Natural killer cell treated with Interleukin-12 subunit alpha and Interleukin-12 subunit beta and Interleukin-15 and Interleukin-18, amount 100 ng/mL, for 72 hours (primary cell): Measurements from ENCODE around the gene ZNF236. TPM values are rescaled to one million over a fixed set of nuclear protein-coding genes. Genes with fewer than 3 reads are reported as not detected.

ENCODE experiments used
- ATAC-seq, 2 donors: fragments of 150-1000 bp; cut with Tn5 transposase in 1 of 2; sonication (Bioruptor Pico), chemical (Tn5 transposase) in 1 of 2; 2 replicates each; pipeline ENCODE4 v1.10.0; 2021
- DNase-seq: peaks from one replicate; pipeline ENCODE4 v3.0.0; 2022; ENCODE audit warnings: low spot score
- H3K27ac Mint-ChIP-seq, 2 donors: 1 replicate in 1 of 2; 2 replicates in 1 of 2; pipeline ENCODE4 v1.8.0; 2022; ENCODE audit warnings: mixed read lengths in 2 of 2, mild to moderate bottlenecking in 1 of 2, moderate library complexity in 1 of 2
- H3K27me3 Mint-ChIP-seq, 2 donors: 1 replicate in 1 of 2; 2 replicates in 1 of 2; pipeline ENCODE4 v1.8.0; 2022; ENCODE audit warnings: mixed read lengths in 2 of 2
- H3K36me3 Mint-ChIP-seq: one replicate; pipeline ENCODE4 v1.8.0; 2022; ENCODE audit warnings: mixed read lengths
- H3K4me1 Mint-ChIP-seq, 2 donors: 1 replicate in 1 of 2; 2 replicates in 1 of 2; pipeline ENCODE4 v1.8.0; 2022; ENCODE audit warnings: low read depth in 2 of 2, mixed read lengths in 2 of 2, mild to moderate bottlenecking in 1 of 2
- H3K4me3 Mint-ChIP-seq: one replicate; pipeline ENCODE4 v1.8.0; 2022; ENCODE audit warnings: mixed read lengths
- H3K9me3 Mint-ChIP-seq: 2 replicates; pipeline ENCODE4 v1.8.0; 2022; ENCODE audit warnings: mixed read lengths
- total RNA-seq, 2 donors: library from RNA; stranded (reverse); gene quantifications; one replicate each; pipeline ENCODE4 v1.2.3, GENCODE V29; 2022

ZNF236 gene
- total RNA-seq, 2 donors from 2014 or later = 18.0 to 37.4 TPM

GRCh38 chr18:76886112-76886511, 63.8 kb downstream of the ZNF236 start:
- no peaks in the 10 kb centered on the region for H3K9me3 Mint-ChIP-seq
- DNase-seq = no peak
- no peaks in the 10 kb centered on the region for H3K27me3 Mint-ChIP-seq
- H3K27ac Mint-ChIP-seq = no peak overlapping the region
- no peak overlapping the region for H3K4me3 Mint-ChIP-seq
- no peak for ATAC-seq
- peaks cover 18% of the 10 kb centered on the region for H3K36me3 Mint-ChIP-seq
- H3K4me1 Mint-ChIP-seq = peaks cover 0 to 8% of the 10 kb centered on the region in 2 donors

- no peaks in the 10 kb centered on the region for H3K27me3 Mint-ChIP-seq
- no peak for ATAC-seq
These were observed 66.8 kb downstream of the ZNF236 start for GRCh38 chr18:76889091-76889699.

GRCh38 chr18:76892832-76893231, 70.5 kb downstream of the ZNF236 start:
- H3K36me3 Mint-ChIP-seq = peaks cover 16% of the 10 kb centered on the region
- H3K27me3 Mint-ChIP-seq = no peaks in the 10 kb centered on the region
- no peak for DNase-seq
- H3K9me3 Mint-ChIP-seq = no peaks in the 10 kb centered on the region
- no peak for ATAC-seq
- H3K4me3 Mint-ChIP-seq = no peak overlapping the region
- H3K4me1 Mint-ChIP-seq = peaks cover 0 to 2% of the 10 kb centered on the region in 2 donors
- no peak overlapping the region for H3K27ac Mint-ChIP-seq

More at GRCh38 chr18:76889091-76889699, 66.8 kb downstream of the ZNF236 start:
- DNase-seq = no peak
- Mint-ChIP-seq H3K27ac (no peak overlapping the region), H3K4me1 (peaks cover 0 to 8% of the 10 kb centered on the region in 2 donors), H3K36me3 (peaks cover 5% of the 10 kb centered on the region), H3K9me3 (no peaks in the 10 kb centered on the region), H3K4me3 (no peak overlapping the region)

GRCh38 chr18:76894566-76895346, 72.4 kb downstream of the ZNF236 start:
- Mint-ChIP-seq H3K9me3 (no peaks in the 10 kb centered on the region), H3K4me3 (no peak overlapping the region), H3K27me3 (no peaks in the 10 kb centered on the region), H3K4me1 (no peaks in the 10 kb centered on the region), H3K36me3 (peaks cover 21% of the 10 kb centered on the region), H3K27ac (no peak overlapping the region)
- ATAC-seq = no peak
- no peak for DNase-seq

DNA sequence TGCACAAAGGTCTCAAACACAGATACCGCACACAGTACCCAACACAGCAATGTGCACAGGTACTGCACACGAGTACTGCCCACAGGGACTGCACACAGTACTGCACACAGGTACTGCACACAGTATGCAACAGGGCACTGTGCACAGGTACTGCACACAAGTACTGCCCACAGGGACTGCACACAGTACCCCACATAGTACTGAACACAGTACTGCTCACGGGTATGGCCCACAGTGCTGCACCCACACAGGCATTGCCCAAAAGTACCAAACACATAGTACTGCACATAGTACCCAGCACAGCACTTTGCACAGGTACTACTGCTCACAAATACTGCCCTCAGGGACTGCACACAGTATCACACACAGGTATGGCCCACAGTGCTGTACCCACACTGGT, 73.1 kb downstream of the ZNF236 start:
- H3K36me3 Mint-ChIP-seq = peaks cover 21% of the 10 kb centered on the region
- no peaks in the 10 kb centered on the region for H3K27me3 Mint-ChIP-seq
- H3K9me3 Mint-ChIP-seq = no peaks in the 10 kb centered on the region
- no peak overlapping the region for H3K4me3 Mint-ChIP-seq
- no peaks in the 10 kb centered on the region for H3K4me1 Mint-ChIP-seq
- H3K27ac Mint-ChIP-seq = no peak overlapping the region
- DNase-seq = no peak
- no peak for ATAC-seq

- no peak for DNase-seq
- H3K4me3 Mint-ChIP-seq = no peak overlapping the region
- H3K36me3 Mint-ChIP-seq = peaks cover 21% of the 10 kb centered on the region
- H3K27ac Mint-ChIP-seq = no peak overlapping the region
- no peaks in the 10 kb centered on the region for H3K4me1 Mint-ChIP-seq
- ATAC-seq = peak; percentile 35 to 52
- H3K9me3 Mint-ChIP-seq = no peaks in the 10 kb centered on the region
- H3K27me3 Mint-ChIP-seq = no peaks in the 10 kb centered on the region
These were observed 74.3 kb downstream of the ZNF236 start for GRCh38 chr18:76896677-76897076.

DNA sequence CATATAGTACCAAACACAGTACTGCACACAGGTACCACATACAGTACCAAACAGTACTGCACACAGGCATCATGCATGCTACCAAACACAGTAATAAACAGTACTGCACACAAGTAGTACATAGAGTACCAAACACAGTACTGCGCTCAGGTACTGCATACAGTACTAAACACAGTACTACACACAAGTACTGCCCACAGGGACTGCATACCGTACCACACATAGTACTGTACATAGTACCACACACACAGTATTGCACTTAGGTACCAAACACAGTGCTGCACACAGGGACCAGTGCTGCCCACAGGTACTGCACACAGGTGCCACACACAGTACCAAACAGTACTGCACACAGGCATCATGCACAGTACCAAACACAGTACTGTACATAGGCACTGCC, 74.9 kb downstream of the ZNF236 start:
- no peak overlapping the region for H3K27ac Mint-ChIP-seq
- peaks cover 21% of the 10 kb centered on the region for H3K36me3 Mint-ChIP-seq
- ATAC-seq (peak; percentile 28 to 62), DNase-seq (no peak)
- no peaks in the 10 kb centered on the region for H3K4me1 Mint-ChIP-seq
- H3K9me3 Mint-ChIP-seq = no peaks in the 10 kb centered on the region
- H3K27me3 Mint-ChIP-seq = no peaks in the 10 kb centered on the region
- H3K4me3 Mint-ChIP-seq = no peak overlapping the region

GRCh38 chr18:76903386-76903785, 81.0 kb downstream of the ZNF236 start:
- no peak overlapping the region for H3K4me3 Mint-ChIP-seq
- no peaks in the 10 kb centered on the region for H3K9me3 Mint-ChIP-seq
- peaks cover 12% of the 10 kb centered on the region for H3K36me3 Mint-ChIP-seq
- peak overlapping the region in 1 of 2 donors; percentile 21 for H3K27ac Mint-ChIP-seq
- no peak for ATAC-seq
- no peak for DNase-seq
- H3K4me1 Mint-ChIP-seq = peaks cover 0 to 3% of the 10 kb centered on the region in 2 donors
- H3K27me3 Mint-ChIP-seq = no peaks in the 10 kb centered on the region

DNA sequence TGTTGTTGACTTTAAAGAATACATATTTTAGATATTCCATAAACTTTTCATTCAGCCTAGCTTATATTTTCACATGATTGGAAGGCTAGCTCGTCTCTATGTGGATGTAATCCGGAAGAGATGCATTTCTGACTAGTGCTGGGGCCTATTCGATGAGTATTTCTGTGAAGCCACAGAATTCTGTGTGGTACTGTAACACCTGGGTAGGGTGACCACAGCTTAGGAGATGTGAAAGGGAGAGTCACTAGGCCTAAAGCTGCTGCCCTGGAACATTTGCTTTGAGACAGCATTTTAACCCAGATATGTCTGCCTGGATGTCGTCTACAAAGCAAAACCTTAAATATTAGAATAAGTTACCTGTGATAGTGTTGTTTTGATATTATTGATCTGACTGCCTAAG, 83.5 kb downstream of the ZNF236 start:
- Mint-ChIP-seq H3K4me1 (peaks cover 0 to 3% of the 10 kb centered on the region in 2 donors), H3K27me3 (no peaks in the 10 kb centered on the region), H3K27ac (no peak overlapping the region), H3K36me3 (peaks cover 5% of the 10 kb centered on the region), H3K4me3 (no peak overlapping the region), H3K9me3 (no peaks in the 10 kb centered on the region)
- ATAC-seq (peak in 1 of 2 donors; percentile 24), DNase-seq (no peak)

DNA sequence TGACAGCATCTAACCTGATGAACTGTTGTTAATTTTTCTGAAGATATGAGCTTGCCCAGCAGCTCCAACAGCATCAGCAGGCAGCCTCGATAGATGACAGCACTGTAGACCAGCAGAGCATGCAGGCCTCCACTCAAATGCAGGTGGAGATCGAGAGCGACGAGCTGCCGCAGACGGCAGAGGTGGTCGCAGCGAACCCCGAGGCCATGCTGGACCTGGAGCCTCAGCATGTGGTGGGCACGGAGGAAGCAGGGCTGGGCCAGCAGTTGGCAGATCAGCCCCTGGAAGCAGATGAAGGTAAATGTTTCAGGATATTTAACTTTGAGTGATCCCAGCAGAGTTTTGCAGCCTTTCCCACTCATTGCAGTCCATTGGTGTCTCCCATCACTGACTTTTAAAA, 85.9 kb downstream of the ZNF236 start:
- Mint-ChIP-seq H3K36me3 (peaks cover under 1% of the 10 kb centered on the region), H3K4me1 (no peaks in the 10 kb centered on the region), H3K4me3 (no peak overlapping the region), H3K27me3 (no peaks in the 10 kb centered on the region), H3K9me3 (no peaks in the 10 kb centered on the region), H3K27ac (no peak overlapping the region)
- ATAC-seq (no peak), DNase-seq (no peak)

DNA sequence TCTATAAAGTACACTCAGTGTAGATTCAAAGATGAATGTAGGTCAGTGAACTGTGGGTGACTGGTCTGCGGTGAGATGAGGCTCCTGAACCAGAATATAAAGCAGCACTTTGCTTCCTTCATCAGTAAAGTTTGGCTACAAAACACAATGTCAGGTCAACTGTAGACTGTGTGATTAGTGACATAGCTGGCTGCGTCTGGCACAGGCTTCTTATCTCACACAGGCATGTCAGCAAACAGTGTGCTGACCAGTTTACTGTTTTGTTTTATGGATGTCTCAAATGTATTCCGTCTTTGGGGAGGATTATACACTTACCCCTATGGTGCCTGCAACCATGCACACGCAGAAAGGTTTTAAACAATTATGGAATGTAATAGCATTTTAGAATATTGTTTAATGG, 87.1 kb downstream of the ZNF236 start:
- Mint-ChIP-seq H3K36me3 (peaks cover 4% of the 10 kb centered on the region), H3K27me3 (no peaks in the 10 kb centered on the region), H3K4me1 (no peaks in the 10 kb centered on the region), H3K9me3 (no peaks in the 10 kb centered on the region), H3K27ac (no peak overlapping the region), H3K4me3 (no peak overlapping the region)
- no peak for ATAC-seq
- no peak for DNase-seq

GRCh38 chr18:76911440-76911839, 89.1 kb downstream of the ZNF236 start:
- Mint-ChIP-seq H3K4me1 (no peaks in the 10 kb centered on the region), H3K4me3 (no peak overlapping the region), H3K36me3 (peaks cover 10% of the 10 kb centered on the region), H3K27me3 (no peaks in the 10 kb centered on the region), H3K9me3 (no peaks in the 10 kb centered on the region), H3K27ac (no peak overlapping the region)
- no peak for ATAC-seq
- DNase-seq = no peak

DNA sequence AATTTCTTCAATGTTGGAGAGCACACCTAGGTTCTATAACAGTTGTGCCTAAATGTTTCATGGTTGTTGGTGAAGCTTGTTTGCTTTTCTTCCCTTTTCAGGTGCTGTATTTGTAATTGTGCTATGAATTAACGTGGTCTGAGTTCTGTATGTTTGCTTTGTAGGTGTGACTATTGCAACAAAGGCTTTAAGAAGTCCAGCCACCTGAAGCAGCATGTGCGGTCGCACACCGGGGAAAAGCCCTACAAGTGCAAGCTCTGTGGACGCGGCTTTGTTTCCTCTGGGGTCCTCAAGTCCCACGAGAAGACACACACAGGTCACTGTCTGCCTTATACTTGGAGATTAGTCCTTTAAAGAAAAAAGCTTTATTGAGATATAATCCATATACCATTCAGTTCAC, 91.2 kb downstream of the ZNF236 start:
- H3K9me3 Mint-ChIP-seq = no peaks in the 10 kb centered on the region
- DNase-seq (no peak), ATAC-seq (no peak)
- H3K36me3 Mint-ChIP-seq = peaks cover 10% of the 10 kb centered on the region
- no peaks in the 10 kb centered on the region for H3K27me3 Mint-ChIP-seq
- H3K4me1 Mint-ChIP-seq = no peaks in the 10 kb centered on the region
- H3K27ac Mint-ChIP-seq = no peak overlapping the region
- no peak overlapping the region for H3K4me3 Mint-ChIP-seq

DNA sequence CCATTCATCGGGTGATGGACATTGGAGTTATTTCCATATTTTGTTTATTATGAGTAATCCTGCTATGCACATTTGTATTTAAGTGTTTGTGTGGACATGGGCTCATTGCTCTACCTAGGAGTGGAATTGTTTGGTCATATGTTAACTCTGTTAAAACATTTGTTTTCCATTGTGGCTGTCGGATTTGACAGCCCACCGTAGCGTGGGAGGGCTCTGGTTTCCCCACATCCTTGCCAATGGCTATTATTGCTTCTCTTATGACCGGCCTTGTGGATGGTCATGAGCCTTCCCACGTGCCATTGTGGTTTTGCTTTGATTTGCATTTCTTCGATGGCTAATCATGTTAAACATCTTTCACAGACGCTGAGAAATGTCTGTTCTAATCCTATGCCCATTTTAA, 92.0 kb downstream of the ZNF236 start:
- ATAC-seq (no peak), DNase-seq (no peak)
- no peaks in the 10 kb centered on the region for H3K27me3 Mint-ChIP-seq
- H3K36me3 Mint-ChIP-seq = peaks cover 10% of the 10 kb centered on the region
- no peak overlapping the region for H3K4me3 Mint-ChIP-seq
- H3K9me3 Mint-ChIP-seq = no peaks in the 10 kb centered on the region
- H3K4me1 Mint-ChIP-seq = no peaks in the 10 kb centered on the region
- no peak overlapping the region for H3K27ac Mint-ChIP-seq
